K562 (cell line): ENCODE data around the gene NAT10. TPM values are rescaled to one million over a fixed set of nuclear protein-coding genes. Genes with fewer than 3 reads are reported as not detected.

Experiments
- ATF1 ChIP-seq, 2 experiments: fragments of 450-650 bp in 1 of 2; IDR thresholded peaks; 2 replicates each; pipeline ENCODE4 v1.6.1; 2016; ENCODE audit warnings: missing compliant biosample characterization in 1 of 2, missing genetic modification characterization in 1 of 2
- BRF1 ChIP-seq: IDR thresholded peaks from 3 replicates; pipeline ENCODE4 v1.6.1; 2011; ENCODE audit warnings: borderline replicate concordance, mild to moderate bottlenecking; ENCODE audit not compliant: insufficient read length; ENCODE audit errors: extremely low read depth
- CHAMP1 ChIP-seq: fragments of 450-650 bp; IDR thresholded peaks from 2 replicates; pipeline ENCODE4 v1.6.1; 2016; ENCODE audit warnings: mild to moderate bottlenecking
- CREB3L1 ChIP-seq: fragments of 450-650 bp; IDR thresholded peaks from 2 replicates; pipeline ENCODE4 v1.6.1; 2014; ENCODE audit warnings: low read depth, mild to moderate bottlenecking, moderate library complexity, borderline replicate concordance
- CREM ChIP-seq: IDR thresholded peaks from 2 replicates; pipeline ENCODE4 v1.6.1; 2014; ENCODE audit warnings: antibody characterized with exemption, low read depth
- GABPB2 ChIP-seq: fragments of 250-450 bp; sonication (Bioruptor Pico); conservative IDR thresholded peaks from 2 replicates; pipeline ENCODE4 v1.5.1; 2021; ENCODE audit warnings: mild to moderate bottlenecking
- L3MBTL2 ChIP-seq: fragments of 450-650 bp; IDR thresholded peaks from 2 replicates; pipeline ENCODE4 v1.6.1; 2016; ENCODE audit warnings: mild to moderate bottlenecking, moderate library complexity
- SAP30 ChIP-seq: fragments of 200-600 bp; sonication (generic); IDR thresholded peaks from 2 replicates; pipeline ENCODE4 v1.6.1; 2012; ENCODE audit warnings: borderline replicate concordance, low read depth, mild to moderate bottlenecking, moderate library complexity, low read length, control low read depth, inconsistent platforms; ENCODE audit not compliant: insufficient read depth, poor library complexity, severe bottlenecking
- SIN3B ChIP-seq: fragments of 450-650 bp; IDR thresholded peaks from 2 replicates; pipeline ENCODE4 v1.6.1; 2017; ENCODE audit warnings: low read depth, mild to moderate bottlenecking, moderate library complexity
- TSHZ1 ChIP-seq: fragments of 250-450 bp; sonication (Bioruptor Pico); IDR thresholded peaks from 2 replicates; pipeline ENCODE4 v1.4.0; 2020; ENCODE audit warnings: mild to moderate bottlenecking, moderate library complexity
- ZNF140 ChIP-seq: fragments of 250-450 bp; sonication (Bioruptor Pico); IDR thresholded peaks from 2 replicates; pipeline ENCODE4 v1.8.0; 2021; ENCODE audit warnings: moderate library complexity, mild to moderate bottlenecking, inconsistent platforms
- ZNF224 ChIP-seq: sonication (generic); formaldehyde crosslinking; IDR thresholded peaks from 2 replicates; pipeline ENCODE4 v1.8.0; 2022; ENCODE audit warnings: mild to moderate bottlenecking, missing genetic modification reagents
- ZNF311 ChIP-seq: fragments of 250-450 bp; sonication (Bioruptor Pico); IDR thresholded peaks from 2 replicates; pipeline ENCODE4 v1.4.0; 2020; ENCODE audit warnings: mild to moderate bottlenecking, moderate library complexity
- ZNF511 ChIP-seq: sonication (generic); formaldehyde crosslinking; IDR thresholded peaks from 2 replicates; pipeline ENCODE4 v1.8.0; 2022; ENCODE audit warnings: mild to moderate bottlenecking, missing genetic modification reagents
- ZNF518B ChIP-seq: fragments of 250-450 bp; sonication (Bioruptor Pico); IDR thresholded peaks from 2 replicates; pipeline ENCODE4 v1.5.0; 2021; ENCODE audit warnings: mild to moderate bottlenecking, moderate library complexity
- ZNF668 ChIP-seq: fragments of 250-450 bp; sonication (Bioruptor Pico); IDR thresholded peaks from 2 replicates; pipeline ENCODE4 v1.8.0; 2022; ENCODE audit warnings: mild to moderate bottlenecking, inconsistent platforms
- polyA plus RNA-seq, 8 experiments: library from polyadenylated mRNA; depleted of rRNA in 4 of 8; stranded (reverse) in 5 of 8; unstranded in 3 of 8; fragments of >200 nt; fragmentation: Nextera tagmentation in 2 of 8; fragmentation: Illumina TruSeq in 1 of 8; extraction: Ambion mirVana in 2 of 8; extraction: Trizol in 1 of 8; gene quantifications; 2 replicates each; pipeline versions ENCODE4 v1.2.1 to v1.2.3, GENCODE V29; 2011 to 2014; ENCODE audit warnings: inconsistent platforms in 1 of 8, missing spikeins in 1 of 8
- total RNA-seq, 7 experiments: library from RNA; depleted of rRNA in 6 of 7; stranded (reverse); fragments of >200 nt in 6 of 7; fragmentation: Illumina TruSeq in 2 of 7; extraction: Trizol in 2 of 7; gene quantifications; 2 replicates each; pipeline versions ENCODE4 v1.2.1 to v1.2.3, GENCODE V29; 2011 to 2021; ENCODE audit warnings: low replicate concordance in 1 of 7

NAT10 gene
- total and polyA plus RNA-seq, 9 of the 15 experiments (the other 6 are each of a cell fraction or from before 2014, with no cell fraction given) = 55.4 to 125 (median 86.3) TPM

GRCh38 chr11:34174412-34175041, 69.1 kb downstream of the NAT10 start (continued):
- TF ChIP-seq SAP30 = no peak
- no peak for TF ChIP-seq CREB3L1
- TF ChIP-seq TSHZ1 (CRISPR knock-in tag) = no peak
- TF ChIP-seq BRF1 = no peak
- TF ChIP-seq GABPB2 (CRISPR knock-in tag) = no peak
- no peak for TF ChIP-seq ZNF518B
- TF ChIP-seq ZNF224 = no peak
- TF ChIP-seq ZNF511 (CRISPR knock-in tag) = peak; percentile 54; the same call in 1 of the 2 replicates
- TF ChIP-seq ATF1 (CRISPR knock-in tag; IDR thresholded peaks at IDR 0.05) = no peak
- peak; percentile 24 for TF ChIP-seq ATF1 (tag; IDR thresholded peaks at IDR 0.05)
- peak; percentile 82 for TF ChIP-seq L3MBTL2
- no peak for TF ChIP-seq ZNF140 (CRISPR knock-in tag)
- TF ChIP-seq SIN3B = no peak
- no peak for TF ChIP-seq ZNF311 (CRISPR knock-in tag)
- TF ChIP-seq CREM = peak; percentile 48
- TF ChIP-seq ZNF668 (CRISPR knock-in tag) = no peak
- TF ChIP-seq CHAMP1 = no peak
